DND-41 (cell line): ENCODE results near the gene BCL7C.

ENCODE experiments used
- EZH2 ChIP-seq: IDR thresholded peaks from 3 replicates; pipeline ENCODE4 v1.6.1; 2012; ENCODE audit warnings: borderline replicate concordance, low read depth, mild to moderate bottlenecking, moderate library complexity, low read length, inconsistent platforms; ENCODE audit not compliant: severe bottlenecking
- TF ChIP-seq, protein P1 (sequence below): IDR thresholded peaks from 2 replicates; pipeline ENCODE4 v1.5.1; 2012; ENCODE audit warnings: borderline replicate concordance, low read length, moderate library complexity, mild to moderate bottlenecking; ENCODE audit not compliant: poor library complexity, severe bottlenecking; ENCODE audit errors: extremely low read depth

DNA sequence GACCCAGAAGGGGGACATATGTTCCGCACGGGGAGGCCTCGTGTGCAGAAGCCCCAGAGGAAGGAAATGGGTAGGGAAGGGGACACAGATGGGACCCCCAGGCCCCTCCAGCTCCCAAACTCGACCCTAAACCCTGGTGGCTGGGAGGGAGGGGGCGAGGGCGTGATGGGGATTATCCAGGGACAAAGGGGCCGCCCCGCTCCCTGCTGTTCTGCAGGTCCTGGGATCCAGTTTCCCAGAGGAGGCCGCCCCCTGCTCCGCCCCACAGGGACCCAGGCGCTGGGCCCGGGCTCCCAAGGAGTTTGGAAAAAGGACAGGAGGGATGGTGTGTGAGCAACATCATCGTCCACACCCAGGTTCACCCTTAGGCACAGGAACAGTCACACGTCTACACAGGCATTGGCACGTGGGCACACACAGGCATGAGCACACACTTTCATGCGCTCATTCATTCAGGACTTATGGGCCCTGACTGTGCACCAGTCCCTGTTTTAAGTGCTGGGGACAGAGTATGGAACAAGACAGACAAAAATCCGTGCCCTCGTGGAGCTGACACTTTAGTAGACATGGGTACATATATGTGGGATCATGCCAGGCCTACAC is 16.7 kb upstream of the BCL7C start:
- TF ChIP-seq, protein P1, sequence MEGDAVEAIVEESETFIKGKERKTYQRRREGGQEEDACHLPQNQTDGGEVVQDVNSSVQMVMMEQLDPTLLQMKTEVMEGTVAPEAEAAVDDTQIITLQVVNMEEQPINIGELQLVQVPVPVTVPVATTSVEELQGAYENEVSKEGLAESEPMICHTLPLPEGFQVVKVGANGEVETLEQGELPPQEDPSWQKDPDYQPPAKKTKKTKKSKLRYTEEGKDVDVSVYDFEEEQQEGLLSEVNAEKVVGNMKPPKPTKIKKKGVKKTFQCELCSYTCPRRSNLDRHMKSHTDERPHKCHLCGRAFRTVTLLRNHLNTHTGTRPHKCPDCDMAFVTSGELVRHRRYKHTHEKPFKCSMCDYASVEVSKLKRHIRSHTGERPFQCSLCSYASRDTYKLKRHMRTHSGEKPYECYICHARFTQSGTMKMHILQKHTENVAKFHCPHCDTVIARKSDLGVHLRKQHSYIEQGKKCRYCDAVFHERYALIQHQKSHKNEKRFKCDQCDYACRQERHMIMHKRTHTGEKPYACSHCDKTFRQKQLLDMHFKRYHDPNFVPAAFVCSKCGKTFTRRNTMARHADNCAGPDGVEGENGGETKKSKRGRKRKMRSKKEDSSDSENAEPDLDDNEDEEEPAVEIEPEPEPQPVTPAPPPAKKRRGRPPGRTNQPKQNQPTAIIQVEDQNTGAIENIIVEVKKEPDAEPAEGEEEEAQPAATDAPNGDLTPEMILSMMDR = no peak
- no peak for TF ChIP-seq EZH2
